ENCODE results near the gene GFRAL.
"Not testable (repeated sequence)": the region's sequence is repeated elsewhere in the genome, so short reads cannot be mapped to it uniquely, and the experiment has no call there.

Gene GFRAL

GRCh38 chr6:55327169-55327568 is at the start of gene GFRAL:
TSS of gene GFRAL (plus strand) at chr6:55327469. CDS start at chr6:55327555, 86 bp downstream.
- DNase-seq = no peak

- no peak for DNase-seq
Measured at GRCh38 chr6:55277646-55278045, 49.6 kb upstream of the GFRAL start.

GRCh38 chr6:55281215-55281614 is 46.1 kb upstream of the GFRAL start:
- no peak for DNase-seq

- DNase-seq = no peak
Measured at GRCh38 chr6:55282115-55282514, 45.2 kb upstream of the GFRAL start.

- DNase-seq = no peak
Measured at GRCh38 chr6:55286824-55287223, 40.4 kb upstream of the GFRAL start.

- no peak for DNase-seq
Measured at GRCh38 chr6:55290736-55291135, 36.5 kb upstream of the GFRAL start.

- no peak for DNase-seq
Measured at GRCh38 chr6:55293116-55293515, 34.2 kb upstream of the GFRAL start.

- DNase-seq = not testable (repeated sequence)
Measured at GRCh38 chr6:55297214-55297613, 30.1 kb upstream of the GFRAL start.

GRCh38 chr6:55299286-55299985 is 27.8 kb upstream of the GFRAL start:
- no peak for DNase-seq

- no peak for DNase-seq
Measured at GRCh38 chr6:55304747-55305146, 22.5 kb upstream of the GFRAL start.

GRCh38 chr6:55319961-55320695 is 7.1 kb upstream of the GFRAL start:
- DNase-seq = no peak

- no peak for DNase-seq
Measured at GRCh38 chr6:55320696-55321086, 6.6 kb upstream of the GFRAL start.

- DNase-seq = no peak
Measured at GRCh38 chr6:55377150-55377549, 49.9 kb downstream of the GFRAL start.

GRCh38 chr6:55379471-55379870 is 52.2 kb downstream of the GFRAL start:
- DNase-seq = no peak

GRCh38 chr6:55379895-55380294 is 52.6 kb downstream of the GFRAL start:
- no peak for DNase-seq

GRCh38 chr6:55388211-55388610 is 60.9 kb downstream of the GFRAL start:
- DNase-seq = no peak

GRCh38 chr6:55395871-55396270 is 68.6 kb downstream of the GFRAL start:
- no peak for DNase-seq

GRCh38 chr6:55397986-55398385 is 70.7 kb downstream of the GFRAL start:
- no peak for DNase-seq

- no peak for DNase-seq
Measured at GRCh38 chr6:55399351-55399750, 72.1 kb downstream of the GFRAL start.

GRCh38 chr6:55405474-55406235 is 78.4 kb downstream of the GFRAL start:
- no peak for DNase-seq

GRCh38 chr6:55410674-55411073 is 83.4 kb downstream of the GFRAL start:
- no peak for DNase-seq

- no peak for DNase-seq
Measured at GRCh38 chr6:55423933-55424332, 96.7 kb downstream of the GFRAL start.

- peak; percentile 31 for DNase-seq
Measured at GRCh38 chr6:55433446-55434130, 106.3 kb downstream of the GFRAL start.

Measured in kidney glomerular epithelial cell (primary cell).